ENCODE results near the gene GUK1. TPM values are rescaled to one million over a fixed set of nuclear protein-coding genes. Genes with fewer than 3 reads are reported as not detected.

GUK1 gene
- total and polyA plus RNA-seq, 2 of the 8 experiments (the other 6 are each of a cell fraction or from before 2014, with no cell fraction given) = 68.5 to 183 TPM

GRCh38 chr1:228171221-228171891 is 31.3 kb downstream of the GUK1 start:
- ChIA-PET POLR2A (ENCODE audit: partially characterized antibody) (interaction anchor here (0.5 kb wide), 1 partner anchor 50 kb away, joined by 3 read pairs; no protein-coding TSS in a partner anchor), CTCF (ENCODE audit: partially characterized antibody) (interaction anchor here (0.6 to 2.2 kb wide), 10 partner anchors 9 to 172 kb away, joined by 3 to 5 read pairs (median 4); no protein-coding TSS in a partner anchor)
- Histone ChIP-seq H3K79me2 (ENCODE audit: control insufficient read depth in 1 of 2, insufficient read depth in 2 of 2, low read length in 2 of 2) (peaks cover 0 to 27% of the 10 kb centered on the region in 2 experiments; a peak in 2 of 4 replicates), H2BK5ac (ENCODE audit: low read depth, low read length) (no peak overlapping the region), H2BK15ac (ENCODE audit: low read length) (no peak overlapping the region), H2AFZ (ENCODE audit: low read length) (no peak overlapping the region), H3K14ac (ENCODE audit: insufficient read length) (no peak overlapping the region), H3K4ac (replicated peaks; ENCODE audit: insufficient read length, low read depth, low read length) (no peak overlapping the region), H4K20me1 (replicated peaks in 1 of 2; ENCODE audit: control insufficient read depth in 1 of 2, insufficient read depth in 2 of 2, low read length in 2 of 2) (peaks cover 8 to 23% of the 10 kb centered on the region in 2 experiments), H3K36me3 (ENCODE audit: control insufficient read depth in 2 of 4, insufficient read depth in 4 of 4, low read length in 3 of 4) (no peaks in the 10 kb centered on the region; a peak in 1 of 8 replicates), H3K79me1 (ENCODE audit: low read depth, low read length) (peaks cover 12% of the 10 kb centered on the region), H3K9ac (replicated peaks in 1 of 4; ENCODE audit: extremely low read depth in 1 of 4, low read depth in 3 of 4, low read length in 3 of 4) (no peak overlapping the region; a peak in 1 of 7 replicates), H3K27me3 (replicated peaks in 1 of 4; ENCODE audit: control insufficient read depth in 3 of 4, extremely low read depth in 1 of 4, insufficient read depth in 3 of 4, low read length in 3 of 4) (no peaks in the 10 kb centered on the region), H3K18ac (ENCODE audit: extremely low read depth, low read length) (no peak overlapping the region), H4K91ac (replicated peaks; ENCODE audit: insufficient read length, low read length) (no peak overlapping the region), H3K4me2 (ENCODE audit: insufficient read depth in 1 of 2, low read depth in 2 of 2, low read length in 2 of 2) (no peak overlapping the region), H3K4me1 (replicated peaks in 1 of 4; ENCODE audit: control insufficient read depth in 3 of 4, insufficient read depth in 4 of 4, low read length in 3 of 4) (peaks cover 0 to 7% (median 6%) of the 10 kb centered on the region in 4 experiments; a peak in 5 of 7 replicates), H4K8ac (ENCODE audit: extremely low read depth, insufficient read depth, low read length) (no peak overlapping the region), H2AK5ac (ENCODE audit: low read depth, low read length) (no peak overlapping the region), H3K9me3 (ENCODE audit: insufficient read depth in 2 of 2, low read depth in 1 of 2, low read length in 1 of 2) (no peaks in the 10 kb centered on the region), H2BK20ac (ENCODE audit: low read length) (no peak overlapping the region), H4K5ac (ENCODE audit: insufficient read length, low read depth, low read length) (no peak overlapping the region), H3K23ac (ENCODE audit: insufficient read length) (no peak overlapping the region), H3K27ac (ENCODE audit: low read depth, low read length) (no peak overlapping the region), H3K56ac (replicated peaks; ENCODE audit: insufficient read length, low read depth, low read length) (no peak overlapping the region), H3K4me3 (ENCODE audit: extremely low read depth in 1 of 4, insufficient read depth in 2 of 4, low read depth in 3 of 4, low read length in 4 of 4) (no peak overlapping the region), H2BK120ac (replicated peaks; ENCODE audit: low read depth, low read length) (no peak overlapping the region), H2BK12ac (ENCODE audit: low read depth, low read length) (no peak overlapping the region), H3K23me2 (ENCODE audit: low read depth, low read length) (peaks cover 3% of the 10 kb centered on the region; the same call in 1 of the 2 replicates)
- WGBS, 2 experiments (ENCODE audit: extremely low coverage in 1 of 2, insufficient coverage in 1 of 2, insufficient read length in 1 of 2, insufficient replicate concordance in 2 of 2, low coverage in 1 of 2, low lambda C conversion rate in 2 of 2, missing lambda C conversion rate in 1 of 2) = 81% methylated on average over 9 of the region's 10 CpGs; no CpG with 5 or more reads in 1 of the 2 experiments
- no peak for DNase-seq (ENCODE audit: low read depth in 1 of 2, low spot score in 2 of 2)
- no peak for FAIRE-seq
- TF ChIP-seq SP1 (IDR thresholded peaks at IDR 0.05; ENCODE audit: low read depth, low read length) (no peak), NRF1 (IDR thresholded peaks at IDR 0.05; ENCODE audit: low read depth, low read length) (no peak)
